ENCODE results near the gene FARP1. TPM values are rescaled to one million over a fixed set of nuclear protein-coding genes. Genes with fewer than 3 reads are reported as not detected.

The FARP1 gene
- total RNA-seq, 1 donor from 2014 or later = 278 TPM

DNA sequence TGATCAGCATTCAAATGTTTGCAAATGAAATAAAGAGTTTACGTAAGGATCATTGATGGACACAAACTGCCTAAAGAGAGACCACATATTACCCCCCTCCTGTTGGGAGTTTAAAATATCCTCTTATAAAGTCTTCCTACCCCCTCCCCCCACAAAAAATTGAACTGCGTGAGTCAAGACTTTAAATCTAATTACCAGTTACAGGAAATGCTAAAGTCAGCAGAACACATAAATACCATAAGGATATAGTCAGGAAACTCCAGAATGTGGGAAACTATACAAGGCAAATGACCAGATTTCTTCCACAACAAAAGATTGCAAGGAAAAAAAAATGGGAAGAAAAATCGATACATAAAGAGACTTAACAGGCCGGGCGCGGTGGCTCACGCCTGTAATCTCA, 44.4 kb upstream of the FARP1 start:
- no peak for TF ChIP-seq CTCF (IDR thresholded peaks at IDR 0.05; ENCODE audit: unreplicated experiment)
- no peaks in the 10 kb centered on the region for H3K4me1 Mint-ChIP-seq (ENCODE audit: low read depth)
- H3K36me3 Mint-ChIP-seq (ENCODE audit: insufficient read depth) = peaks cover 2% of the 10 kb centered on the region
- no peak overlapping the region for H3K27ac Mint-ChIP-seq
- no peaks in the 10 kb centered on the region for H3K27me3 Mint-ChIP-seq
- H3K9me3 Mint-ChIP-seq (ENCODE audit: low read depth) = peaks cover 6% of the 10 kb centered on the region
- no peak for DNase-seq (ENCODE audit: low spot score, unreplicated experiment)
- no peak overlapping the region for H3K4me3 Mint-ChIP-seq (ENCODE audit: low read depth)

GRCh38 chr13:98099627-98100026, 43.3 kb upstream of the FARP1 start:
- no peak for DNase-seq (ENCODE audit: low spot score, unreplicated experiment)
- H3K27me3 Mint-ChIP-seq = no peaks in the 10 kb centered on the region
- no peaks in the 10 kb centered on the region for H3K4me1 Mint-ChIP-seq (ENCODE audit: low read depth)
- H3K27ac Mint-ChIP-seq = no peak overlapping the region
- no peak for TF ChIP-seq CTCF (IDR thresholded peaks at IDR 0.05; ENCODE audit: unreplicated experiment)
- peaks cover 6% of the 10 kb centered on the region for H3K9me3 Mint-ChIP-seq (ENCODE audit: low read depth)
- H3K36me3 Mint-ChIP-seq (ENCODE audit: insufficient read depth) = peaks cover 2% of the 10 kb centered on the region
- no peak overlapping the region for H3K4me3 Mint-ChIP-seq (ENCODE audit: low read depth)

- Mint-ChIP-seq H3K27me3 (no peaks in the 10 kb centered on the region), H3K4me1 (ENCODE audit: low read depth) (peaks cover under 1% of the 10 kb centered on the region), H3K9me3 (ENCODE audit: low read depth) (peaks cover 6% of the 10 kb centered on the region), H3K36me3 (ENCODE audit: insufficient read depth) (peaks cover 2% of the 10 kb centered on the region), H3K4me3 (ENCODE audit: low read depth) (no peak overlapping the region), H3K27ac (no peak overlapping the region)
- no peak for DNase-seq (ENCODE audit: low spot score, unreplicated experiment)
- TF ChIP-seq CTCF (IDR thresholded peaks at IDR 0.05; ENCODE audit: unreplicated experiment) = no peak
Observed at GRCh38 chr13:98100481-98100880, 42.4 kb upstream of the FARP1 start.

GRCh38 chr13:98103531-98103930, 39.4 kb upstream of the FARP1 start:
- Mint-ChIP-seq H3K27ac (no peak overlapping the region), H3K4me3 (ENCODE audit: low read depth) (no peak overlapping the region), H3K4me1 (ENCODE audit: low read depth) (peaks cover 2% of the 10 kb centered on the region), H3K36me3 (ENCODE audit: insufficient read depth) (peaks cover 2% of the 10 kb centered on the region), H3K27me3 (no peaks in the 10 kb centered on the region), H3K9me3 (ENCODE audit: low read depth) (peaks cover 9% of the 10 kb centered on the region)
- no peak for TF ChIP-seq CTCF (IDR thresholded peaks at IDR 0.05; ENCODE audit: unreplicated experiment)
- DNase-seq (ENCODE audit: low spot score, unreplicated experiment) = no peak

GRCh38 chr13:98103942-98104880, 38.7 kb upstream of the FARP1 start:
- H3K4me3 Mint-ChIP-seq (ENCODE audit: low read depth) = no peak overlapping the region
- H3K9me3 Mint-ChIP-seq (ENCODE audit: low read depth) = peaks cover 7% of the 10 kb centered on the region
- DNase-seq (ENCODE audit: low spot score, unreplicated experiment) = no peak
- H3K27ac Mint-ChIP-seq = no peak overlapping the region
- no peak for TF ChIP-seq CTCF (IDR thresholded peaks at IDR 0.05; ENCODE audit: unreplicated experiment)
- H3K4me1 Mint-ChIP-seq (ENCODE audit: low read depth) = peaks cover 2% of the 10 kb centered on the region
- no peaks in the 10 kb centered on the region for H3K27me3 Mint-ChIP-seq
- H3K36me3 Mint-ChIP-seq (ENCODE audit: insufficient read depth) = peaks cover 2% of the 10 kb centered on the region
